ENCODE data around the gene SLC38A9.
"Not testable (repeated sequence)": the region's sequence is repeated elsewhere in the genome, so short reads cannot be mapped to it uniquely, and the experiment has no call there.

The SLC38A9 gene

GRCh38 chr5:55702598-55703345 lies 9.4 kb downstream of the SLC38A9 start:
- DNase-seq = no peak

- DNase-seq = no peak
Observed at GRCh38 chr5:55701462-55702103, 10.5 kb downstream of the SLC38A9 start.

- no peak for DNase-seq
Observed at GRCh38 chr5:55700745-55701144, 11.4 kb downstream of the SLC38A9 start.

- no peak for DNase-seq
Observed at GRCh38 chr5:55699041-55699688, 13.0 kb downstream of the SLC38A9 start.

- DNase-seq = not testable (repeated sequence)
Observed at GRCh38 chr5:55696704-55697103, 15.4 kb downstream of the SLC38A9 start.

- peak in 1 of 2 donors; percentile 5 for DNase-seq
Observed at GRCh38 chr5:55694152-55694830, 17.8 kb downstream of the SLC38A9 start.

GRCh38 chr5:55692509-55692908 lies 19.6 kb downstream of the SLC38A9 start:
- DNase-seq = no peak

- no peak for DNase-seq
Observed at GRCh38 chr5:55692106-55692417, 20.1 kb downstream of the SLC38A9 start.

- peak in 1 of 2 donors; percentile 45 for DNase-seq
Observed at GRCh38 chr5:55691265-55692105, 20.6 kb downstream of the SLC38A9 start.

- DNase-seq = no peak
Observed at GRCh38 chr5:55682071-55682470, 30.1 kb downstream of the SLC38A9 start.

- no peak for DNase-seq
Observed at GRCh38 chr5:55681301-55681700, 30.8 kb downstream of the SLC38A9 start.

- no peak for DNase-seq
Observed at GRCh38 chr5:55680353-55680752, 31.8 kb downstream of the SLC38A9 start.

GRCh38 chr5:55679556-55679955 lies 32.6 kb downstream of the SLC38A9 start:
- no peak for DNase-seq

GRCh38 chr5:55675119-55675518 lies 37.0 kb downstream of the SLC38A9 start:
- no peak for DNase-seq

GRCh38 chr5:55674340-55674739 lies 37.8 kb downstream of the SLC38A9 start:
- no peak for DNase-seq

- DNase-seq = no peak
Observed at GRCh38 chr5:55672477-55672911, 39.6 kb downstream of the SLC38A9 start.

- no peak for DNase-seq
Observed at GRCh38 chr5:55671975-55672374, 40.1 kb downstream of the SLC38A9 start.

GRCh38 chr5:55668356-55668755 lies 43.8 kb downstream of the SLC38A9 start:
- DNase-seq = no peak

GRCh38 chr5:55667938-55668337 lies 44.2 kb downstream of the SLC38A9 start:
- DNase-seq = no peak

GRCh38 chr5:55665065-55665464 lies 47.1 kb downstream of the SLC38A9 start:
- DNase-seq = no peak

GRCh38 chr5:55657443-55657842 lies 54.7 kb downstream of the SLC38A9 start:
- no peak for DNase-seq

- peak in 1 of 2 donors; percentile 11 for DNase-seq
Observed at GRCh38 chr5:55650386-55650785, 61.7 kb downstream of the SLC38A9 start.

- no peak for DNase-seq
Observed at GRCh38 chr5:55649963-55650362, 62.2 kb downstream of the SLC38A9 start.

Data from CD4-positive, alpha-beta T cell treated with Interleukin-1 beta for 1 hour (primary cell).